Measurements from ENCODE around the gene RPL10.

Gene RPL10

DNA sequence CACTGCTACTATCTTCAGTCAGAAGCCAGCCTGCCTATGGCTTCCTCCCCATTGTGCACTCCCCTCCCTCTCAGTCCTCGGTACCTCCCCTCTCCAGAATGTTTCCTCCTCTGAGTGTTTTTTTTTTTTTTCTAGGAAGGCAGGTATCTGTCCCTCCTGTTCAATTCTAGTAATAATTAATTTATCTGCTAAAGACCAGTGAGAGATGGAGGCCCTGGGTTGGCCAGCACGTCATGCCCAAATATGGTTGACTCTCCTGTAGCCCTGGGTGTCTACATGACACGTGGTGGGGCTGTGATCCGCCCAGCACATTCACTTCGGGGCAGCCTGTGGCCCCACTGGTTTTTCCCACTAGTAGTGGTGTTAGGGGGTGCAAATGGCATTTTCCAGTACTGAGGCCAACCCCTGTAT lies 25.6 kb upstream of the RPL10 start:
- peaks cover 11% of the 10 kb centered on the region for H3K36me3 ChIP-seq (ENCODE audit: control insufficient read depth, low read depth, low read length)
- peaks cover 11% of the 10 kb centered on the region for H3K27me3 ChIP-seq (ENCODE audit: control insufficient read depth, insufficient read depth, low read length)
- no peak overlapping the region for H3K27ac ChIP-seq (ENCODE audit: low read length)
- no peak overlapping the region for H3K9ac ChIP-seq (ENCODE audit: low read length)
- H3K4me3 ChIP-seq (ENCODE audit: low read length), result no peak overlapping the region
- no peaks in the 10 kb centered on the region for H3K9me3 ChIP-seq (ENCODE audit: control insufficient read depth, low read depth, low read length)
- peaks cover 10% of the 10 kb centered on the region for H3K4me1 ChIP-seq (ENCODE audit: control insufficient read depth, low read depth, low read length)

DNA sequence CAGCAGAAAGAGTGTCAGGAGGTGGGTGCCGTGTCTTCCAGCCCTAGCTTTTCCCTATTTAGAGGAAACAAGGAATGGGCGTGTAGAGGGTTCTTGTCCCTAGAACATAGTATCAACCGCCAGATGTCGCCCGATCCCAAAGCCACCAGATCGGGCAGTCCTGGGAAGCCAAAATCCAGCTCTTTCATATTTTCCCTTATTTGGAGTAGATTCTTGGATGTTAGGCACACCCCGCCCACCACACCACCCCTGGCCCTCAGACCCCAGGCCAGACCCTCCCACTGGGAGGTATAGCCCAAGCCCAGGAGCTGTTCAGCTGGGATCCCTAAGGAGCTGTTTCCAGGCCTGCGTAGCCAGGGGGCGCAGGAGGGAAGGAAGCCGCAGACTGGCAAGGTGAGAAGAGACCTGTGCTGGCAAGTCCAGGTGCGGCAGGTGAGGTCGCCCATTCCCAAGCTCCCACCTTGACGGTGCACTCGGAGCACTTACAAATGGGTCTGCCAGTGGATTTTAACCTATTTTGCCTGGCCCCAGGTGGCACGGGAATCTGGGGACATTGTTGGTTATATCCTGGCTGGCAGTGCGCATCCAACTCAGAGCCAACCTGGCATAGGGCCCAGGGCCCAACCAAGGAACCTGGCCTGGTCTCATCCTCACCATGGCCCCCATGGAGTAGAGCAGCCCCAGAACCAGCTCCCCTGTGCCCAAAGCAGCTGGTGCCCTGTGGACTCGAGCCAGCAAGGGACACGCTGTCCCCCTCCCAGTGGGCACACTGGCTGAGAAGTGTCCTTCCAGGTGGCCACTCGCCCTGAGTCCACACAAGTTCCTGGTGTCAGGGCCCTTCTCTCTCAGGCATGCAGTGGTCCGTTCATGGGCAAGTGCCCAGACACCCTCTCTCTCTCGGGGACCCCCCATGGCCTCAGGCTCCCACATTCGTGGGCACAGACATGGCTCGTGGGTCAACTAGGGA lies 24.6 kb upstream of the RPL10 start:
- Histone ChIP-seq H3K36me3 (ENCODE audit: control insufficient read depth, low read depth, low read length) (peaks cover 2% of the 10 kb centered on the region), H3K9me3 (ENCODE audit: control insufficient read depth, low read depth, low read length) (no peaks in the 10 kb centered on the region), H3K27ac (ENCODE audit: low read length) (no peak overlapping the region), H3K9ac (ENCODE audit: low read length) (no peak overlapping the region), H3K27me3 (ENCODE audit: control insufficient read depth, insufficient read depth, low read length) (peaks cover 11% of the 10 kb centered on the region), H3K4me3 (ENCODE audit: low read length) (peak overlapping the region; percentile 32), H3K4me1 (ENCODE audit: control insufficient read depth, low read depth, low read length) (peaks cover 8% of the 10 kb centered on the region)

DNA sequence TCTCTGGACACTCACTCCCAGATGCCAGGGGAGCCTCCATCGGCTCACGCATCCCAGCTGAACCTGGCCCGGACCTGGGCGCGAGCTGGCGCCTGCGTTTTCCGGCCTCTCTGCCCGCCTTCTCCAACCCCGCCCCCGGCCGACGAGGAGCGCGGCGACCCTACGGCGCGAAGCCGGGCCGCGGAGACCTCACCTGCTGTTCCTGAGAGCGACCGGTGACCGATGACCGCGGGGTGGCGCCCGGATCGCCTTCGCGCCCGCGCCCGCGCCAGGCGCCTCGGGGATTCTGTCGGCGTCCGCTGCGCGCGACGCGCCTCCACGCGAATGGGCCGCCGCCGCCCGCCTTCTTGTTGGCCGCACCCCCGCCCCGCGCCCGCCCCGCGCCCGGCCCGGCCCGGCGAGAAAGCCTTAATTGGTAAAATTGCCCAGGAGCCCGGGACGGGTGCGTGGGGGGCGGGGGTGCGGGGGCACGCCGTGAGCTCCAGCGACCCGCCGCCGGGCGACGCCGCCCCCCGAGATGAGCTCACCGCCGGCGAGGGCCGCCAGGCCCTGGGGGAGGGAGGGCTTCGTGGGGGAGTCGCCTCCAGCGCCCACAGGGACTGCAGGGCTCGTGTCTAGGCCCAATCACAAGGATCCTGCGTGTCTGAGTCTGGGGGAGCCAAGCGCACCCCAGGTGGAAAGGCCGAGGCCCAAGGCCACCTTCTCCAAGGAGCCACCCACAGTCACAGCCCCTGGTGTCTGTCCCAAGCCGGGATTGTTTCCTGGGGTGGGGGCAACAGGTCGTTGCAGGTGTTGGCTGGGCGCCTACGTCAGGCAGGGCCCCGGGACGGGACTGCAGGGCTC lies 23.6 kb upstream of the RPL10 start, which contains the start of gene FLNA:
TSS of gene FLNA (minus strand) at position 322 of the 843 bp plus-strand sequence. CDS start 3,389 bp downstream, outside the sequence.
- Histone ChIP-seq H3K36me3 (ENCODE audit: control insufficient read depth, low read depth, low read length) (no peaks in the 10 kb centered on the region), H3K4me3 (ENCODE audit: low read length) (peak within 1 kb of the TSS; percentile 32), H3K27ac (ENCODE audit: low read length) (no peak within 1 kb of the TSS), H3K4me1 (ENCODE audit: control insufficient read depth, low read depth, low read length) (peaks cover 7% of the 10 kb centered on the region), H3K27me3 (ENCODE audit: control insufficient read depth, insufficient read depth, low read length) (peaks cover 11% of the 10 kb centered on the region), H3K9me3 (ENCODE audit: control insufficient read depth, low read depth, low read length) (no peaks in the 10 kb centered on the region), H3K9ac (ENCODE audit: low read length) (no peak within 1 kb of the TSS)

DNA sequence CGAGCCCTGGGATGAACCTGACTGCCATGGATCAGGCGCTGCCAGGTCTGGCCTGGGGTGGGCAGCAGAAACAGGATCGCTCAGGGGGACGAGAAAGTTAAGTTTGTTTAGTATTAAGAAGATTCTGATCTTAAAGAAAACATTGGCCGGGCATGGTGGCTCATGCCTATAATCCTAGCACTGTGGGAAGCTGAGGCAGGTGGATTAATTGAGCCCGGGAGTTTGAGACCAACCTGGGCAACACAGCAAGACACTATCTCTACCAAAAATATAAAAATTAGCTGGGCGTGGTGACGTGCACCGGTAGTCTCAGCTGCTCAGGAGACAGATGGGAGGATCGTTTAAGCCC lies 23.0 kb upstream of the RPL10 start:
- H3K27me3 ChIP-seq (ENCODE audit: control insufficient read depth, insufficient read depth, low read length), result peaks cover 11% of the 10 kb centered on the region
- H3K9me3 ChIP-seq (ENCODE audit: control insufficient read depth, low read depth, low read length), result no peaks in the 10 kb centered on the region
- H3K4me1 ChIP-seq (ENCODE audit: control insufficient read depth, low read depth, low read length), result peaks cover 7% of the 10 kb centered on the region
- no peak overlapping the region for H3K9ac ChIP-seq (ENCODE audit: low read length)
- H3K27ac ChIP-seq (ENCODE audit: low read length), result no peak overlapping the region
- H3K36me3 ChIP-seq (ENCODE audit: control insufficient read depth, low read depth, low read length), result no peaks in the 10 kb centered on the region
- H3K4me3 ChIP-seq (ENCODE audit: low read length), result peak overlapping the region; percentile 21

DNA sequence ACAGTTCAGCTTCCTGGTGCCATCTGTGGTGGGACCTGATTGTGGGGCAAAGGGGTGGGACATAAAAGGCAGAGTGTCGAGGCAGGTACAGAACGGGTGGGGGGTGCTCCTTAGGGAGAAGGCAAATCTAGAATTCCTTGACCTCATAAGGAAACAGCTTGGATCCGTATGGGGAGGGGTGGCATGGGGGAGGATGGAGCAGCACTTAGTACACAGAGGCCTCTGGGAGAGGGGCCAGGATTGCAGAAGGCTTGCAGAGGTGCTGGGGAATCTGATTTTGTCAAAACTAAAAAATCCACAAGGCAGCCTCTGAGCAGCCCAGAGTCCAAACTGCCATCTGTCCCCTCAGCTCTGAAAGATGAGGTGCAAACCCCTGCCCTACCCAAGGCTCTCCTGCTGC lies 21.4 kb upstream of the RPL10 start:
- no peaks in the 10 kb centered on the region for H3K36me3 ChIP-seq (ENCODE audit: control insufficient read depth, low read depth, low read length)
- H3K27me3 ChIP-seq (ENCODE audit: control insufficient read depth, insufficient read depth, low read length), result peaks cover 11% of the 10 kb centered on the region
- no peak overlapping the region for H3K4me3 ChIP-seq (ENCODE audit: low read length)
- peaks cover 15% of the 10 kb centered on the region for H3K4me1 ChIP-seq (ENCODE audit: control insufficient read depth, low read depth, low read length)
- H3K9me3 ChIP-seq (ENCODE audit: control insufficient read depth, low read depth, low read length), result no peaks in the 10 kb centered on the region
- H3K9ac ChIP-seq (ENCODE audit: low read length), result no peak overlapping the region
- H3K27ac ChIP-seq (ENCODE audit: low read length), result no peak overlapping the region

DNA sequence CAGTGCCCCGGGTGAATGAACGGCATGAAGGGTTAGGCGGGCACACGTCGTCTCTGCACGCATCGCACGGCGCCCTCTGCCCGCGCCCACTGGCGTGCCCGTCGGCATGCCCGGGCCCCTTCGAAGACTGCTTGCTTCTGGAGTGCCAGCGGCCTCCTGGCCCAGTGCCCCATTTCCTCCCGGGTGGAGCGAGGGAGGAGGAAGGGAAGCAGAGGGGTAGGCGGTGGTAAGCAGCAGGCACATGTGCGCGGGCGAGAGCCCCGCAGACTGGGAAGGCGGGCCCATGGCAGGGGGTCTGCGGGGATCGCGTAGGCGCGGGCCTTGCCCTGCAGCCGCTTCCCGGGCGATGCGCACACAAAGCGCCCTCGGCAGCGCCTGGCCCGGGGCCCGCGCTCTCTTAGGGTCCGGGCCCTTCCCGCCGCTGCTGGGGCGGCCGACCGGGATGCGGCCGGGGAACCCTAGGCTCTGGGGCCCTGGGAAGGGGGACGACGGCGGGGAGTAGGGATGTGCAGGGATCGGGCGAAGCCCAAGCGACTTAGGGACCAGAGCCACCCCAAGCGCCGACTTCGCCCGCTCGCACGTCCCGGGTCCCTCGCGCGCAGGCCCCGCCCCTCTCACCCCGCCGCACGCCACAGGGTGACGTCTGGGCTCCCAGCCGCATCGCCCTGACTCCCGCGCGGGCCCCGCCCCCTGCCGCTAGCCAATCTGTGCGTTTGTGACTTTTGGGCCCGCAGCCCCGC lies 19.9 kb upstream of the RPL10 start:
- Histone ChIP-seq H3K9me3 (ENCODE audit: control insufficient read depth, low read depth, low read length) (no peaks in the 10 kb centered on the region), H3K4me3 (ENCODE audit: low read length) (peak overlapping the region; percentile 51), H3K4me1 (ENCODE audit: control insufficient read depth, low read depth, low read length) (peaks cover 11% of the 10 kb centered on the region), H3K36me3 (ENCODE audit: control insufficient read depth, low read depth, low read length) (no peaks in the 10 kb centered on the region), H3K9ac (ENCODE audit: low read length) (peak overlapping the region; percentile 62), H3K27ac (ENCODE audit: low read length) (no peak overlapping the region), H3K27me3 (ENCODE audit: control insufficient read depth, insufficient read depth, low read length) (peaks cover 11% of the 10 kb centered on the region)

DNA sequence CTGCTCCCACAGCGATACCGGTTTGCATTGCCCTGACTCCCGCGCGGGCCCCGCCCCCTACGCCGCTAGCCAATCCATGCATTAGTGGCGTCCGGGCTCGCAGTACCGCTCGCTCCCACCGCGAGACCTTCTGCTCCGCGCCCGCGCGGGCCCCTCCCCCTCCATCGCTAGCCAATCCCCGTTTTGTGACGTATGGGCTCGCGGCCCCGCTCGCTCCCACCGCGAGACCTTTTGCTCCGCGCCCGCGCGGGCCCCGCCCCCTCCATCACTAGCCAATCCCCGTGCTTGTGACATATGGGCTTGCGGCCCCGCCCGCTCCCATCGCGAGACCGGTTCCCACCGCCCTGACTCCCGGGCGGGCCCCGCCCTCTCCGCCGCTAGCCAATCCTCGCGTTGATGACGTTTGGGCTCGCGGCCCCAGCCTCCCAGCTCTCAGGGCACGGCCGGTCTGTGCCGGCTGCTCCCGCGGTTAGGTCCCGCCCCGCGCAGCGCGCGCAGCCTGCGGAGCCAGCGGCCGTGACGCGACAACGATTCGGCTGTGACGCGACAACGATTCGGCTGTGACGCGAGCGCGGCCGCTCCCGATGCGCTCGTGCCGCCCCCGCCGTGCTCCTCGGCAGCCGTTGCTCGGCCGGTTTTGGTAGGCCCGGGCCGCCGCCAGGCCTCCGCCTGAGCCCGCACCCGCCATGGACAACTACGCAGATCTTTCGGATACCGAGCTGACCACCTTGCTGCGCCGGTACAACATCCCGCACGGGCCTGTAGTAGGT lies 19.2 kb upstream of the RPL10 start, which contains the start of gene EMD:
TSS of gene EMD (plus strand) at position 497 of the 770 bp plus-strand sequence. CDS start at position 687, 190 bp downstream.
- Histone ChIP-seq H3K27ac (ENCODE audit: low read length) (peak within 1 kb of the TSS; percentile 24), H3K36me3 (ENCODE audit: control insufficient read depth, low read depth, low read length) (no peaks in the 10 kb centered on the region)

DNA sequence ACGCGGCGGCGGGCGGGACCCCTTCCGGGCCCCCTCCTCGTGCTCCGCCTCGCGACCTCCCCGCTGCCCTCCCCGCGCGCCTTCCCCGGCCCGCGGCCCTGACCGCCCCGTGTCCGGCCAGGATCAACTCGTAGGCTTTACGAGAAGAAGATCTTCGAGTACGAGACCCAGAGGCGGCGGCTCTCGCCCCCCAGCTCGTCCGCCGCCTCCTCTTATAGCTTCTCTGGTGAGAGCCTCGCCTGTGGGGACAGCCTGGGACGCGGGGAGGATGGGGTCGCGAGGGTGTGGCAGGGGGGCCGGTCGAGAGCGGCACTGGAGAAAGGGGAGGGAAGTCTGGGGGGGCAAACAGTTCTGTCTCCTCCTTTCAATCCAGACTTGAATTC lies 18.6 kb upstream of the RPL10 start:
- Histone ChIP-seq H3K4me1 (ENCODE audit: control insufficient read depth, low read depth, low read length) (peaks cover 8% of the 10 kb centered on the region), H3K27me3 (ENCODE audit: control insufficient read depth, insufficient read depth, low read length) (peaks cover 5% of the 10 kb centered on the region), H3K36me3 (ENCODE audit: control insufficient read depth, low read depth, low read length) (no peaks in the 10 kb centered on the region), H3K27ac (ENCODE audit: low read length) (peak overlapping the region; percentile 24), H3K9ac (ENCODE audit: low read length) (peak overlapping the region; percentile 81), H3K4me3 (ENCODE audit: low read length) (peak overlapping the region; percentile 60), H3K9me3 (ENCODE audit: control insufficient read depth, low read depth, low read length) (no peaks in the 10 kb centered on the region)

More for the DNA sequence above, 19.2 kb upstream of the RPL10 start, which contains the start of gene EMD:
- H3K4me1 ChIP-seq (ENCODE audit: control insufficient read depth, low read depth, low read length), result peaks cover 9% of the 10 kb centered on the region
- H3K9ac ChIP-seq (ENCODE audit: low read length), result peak within 1 kb of the TSS; percentile 81
- H3K27me3 ChIP-seq (ENCODE audit: control insufficient read depth, insufficient read depth, low read length), result peaks cover 7% of the 10 kb centered on the region
- H3K4me3 ChIP-seq (ENCODE audit: low read length), result peak within 1 kb of the TSS; percentile 60
- no peaks in the 10 kb centered on the region for H3K9me3 ChIP-seq (ENCODE audit: control insufficient read depth, low read depth, low read length)

DNA sequence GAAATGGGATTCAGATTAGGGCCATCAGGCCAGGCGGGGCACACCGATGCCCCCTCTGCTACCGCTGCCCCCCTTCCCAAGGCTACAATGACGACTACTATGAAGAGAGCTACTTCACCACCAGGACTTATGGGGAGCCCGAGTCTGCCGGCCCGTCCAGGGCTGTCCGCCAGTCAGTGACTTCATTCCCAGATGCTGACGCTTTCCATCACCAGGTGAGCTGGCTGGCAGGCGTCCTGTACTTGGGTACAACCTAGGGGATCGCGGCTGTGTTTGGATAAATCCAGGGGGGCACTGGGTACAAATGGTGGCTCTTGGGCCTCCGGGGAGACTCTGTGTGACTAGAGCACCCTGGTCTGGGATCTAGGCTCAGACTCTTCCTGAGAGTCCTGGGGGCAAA lies 18.0 kb upstream of the RPL10 start:
- Histone ChIP-seq H3K36me3 (ENCODE audit: control insufficient read depth, low read depth, low read length) (no peaks in the 10 kb centered on the region), H3K27me3 (ENCODE audit: control insufficient read depth, insufficient read depth, low read length) (no peaks in the 10 kb centered on the region), H3K4me3 (ENCODE audit: low read length) (peak overlapping the region; percentile 60), H3K9ac (ENCODE audit: low read length) (peak overlapping the region; percentile 81), H3K9me3 (ENCODE audit: control insufficient read depth, low read depth, low read length) (no peaks in the 10 kb centered on the region), H3K27ac (ENCODE audit: low read length) (no peak overlapping the region), H3K4me1 (ENCODE audit: control insufficient read depth, low read depth, low read length) (peaks cover 8% of the 10 kb centered on the region)

DNA sequence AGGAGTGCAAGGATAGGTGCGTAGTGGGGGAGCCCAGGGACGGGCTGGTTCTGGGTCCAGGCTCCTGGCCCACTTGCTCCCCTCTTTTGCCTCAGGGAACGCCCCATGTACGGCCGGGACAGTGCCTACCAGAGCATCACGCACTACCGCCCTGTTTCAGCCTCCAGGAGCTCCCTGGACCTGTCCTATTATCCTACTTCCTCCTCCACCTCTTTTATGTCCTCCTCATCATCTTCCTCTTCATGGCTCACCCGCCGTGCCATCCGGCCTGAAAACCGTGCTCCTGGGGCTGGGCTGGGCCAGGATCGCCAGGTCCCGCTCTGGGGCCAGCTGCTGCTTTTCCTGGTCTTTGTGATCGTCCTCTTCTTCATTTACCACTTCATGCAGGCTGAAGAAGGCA lies 17.4 kb upstream of the RPL10 start:
- Histone ChIP-seq H3K4me3 (ENCODE audit: low read length) (peak overlapping the region; percentile 60), H3K4me1 (ENCODE audit: control insufficient read depth, low read depth, low read length) (peaks cover 8% of the 10 kb centered on the region), H3K36me3 (ENCODE audit: control insufficient read depth, low read depth, low read length) (no peaks in the 10 kb centered on the region), H3K27ac (ENCODE audit: low read length) (no peak overlapping the region), H3K9me3 (ENCODE audit: control insufficient read depth, low read depth, low read length) (no peaks in the 10 kb centered on the region), H3K9ac (ENCODE audit: low read length) (no peak overlapping the region), H3K27me3 (ENCODE audit: control insufficient read depth, insufficient read depth, low read length) (no peaks in the 10 kb centered on the region)

All from iPS-18a (cell line).